AG09319 (cell line): ENCODE results near the gene DNAH3.

ENCODE experiments used
- DNase-seq: peaks from one replicate; pipeline ENCODE4 v3.0.0-alpha.2; 2010; ENCODE audit warnings: low read depth; ENCODE audit errors: extremely low read depth
- TF ChIP-seq, protein P1 (sequence below): IDR thresholded peaks from 2 replicates; pipeline ENCODE4 v1.5.1; 2011; ENCODE audit warnings: low read depth, mild to moderate bottlenecking, inconsistent platforms, low read length, moderate library complexity

The DNAH3 gene

DNA sequence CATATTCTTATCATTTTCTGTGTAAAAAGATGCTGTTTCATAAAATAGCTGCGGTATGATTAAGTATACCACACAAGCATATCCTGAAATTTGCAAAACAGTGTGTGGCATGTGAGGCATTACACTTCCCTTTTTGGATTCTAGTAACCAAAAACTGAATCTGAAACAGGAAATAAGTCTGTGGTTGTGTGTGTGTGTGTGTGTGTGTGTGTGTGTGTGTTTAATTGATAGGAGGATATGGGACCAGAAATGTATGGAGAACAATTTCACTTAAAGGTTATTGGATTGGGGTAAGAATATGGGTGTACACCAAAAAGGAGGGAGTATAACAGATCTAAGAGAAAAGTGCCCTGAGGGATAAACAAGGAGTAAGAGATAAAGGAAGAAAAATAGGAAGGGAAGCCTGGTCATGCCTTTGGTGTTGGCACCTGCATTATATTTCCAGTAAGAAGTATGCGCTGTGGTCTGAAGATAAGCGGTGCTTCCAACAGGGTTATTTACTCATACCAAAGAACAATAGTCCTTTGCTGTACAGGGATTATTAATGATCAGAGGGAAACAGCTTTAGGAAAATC lies 246.1 kb downstream of the DNAH3 start:
- TF ChIP-seq, protein P1, sequence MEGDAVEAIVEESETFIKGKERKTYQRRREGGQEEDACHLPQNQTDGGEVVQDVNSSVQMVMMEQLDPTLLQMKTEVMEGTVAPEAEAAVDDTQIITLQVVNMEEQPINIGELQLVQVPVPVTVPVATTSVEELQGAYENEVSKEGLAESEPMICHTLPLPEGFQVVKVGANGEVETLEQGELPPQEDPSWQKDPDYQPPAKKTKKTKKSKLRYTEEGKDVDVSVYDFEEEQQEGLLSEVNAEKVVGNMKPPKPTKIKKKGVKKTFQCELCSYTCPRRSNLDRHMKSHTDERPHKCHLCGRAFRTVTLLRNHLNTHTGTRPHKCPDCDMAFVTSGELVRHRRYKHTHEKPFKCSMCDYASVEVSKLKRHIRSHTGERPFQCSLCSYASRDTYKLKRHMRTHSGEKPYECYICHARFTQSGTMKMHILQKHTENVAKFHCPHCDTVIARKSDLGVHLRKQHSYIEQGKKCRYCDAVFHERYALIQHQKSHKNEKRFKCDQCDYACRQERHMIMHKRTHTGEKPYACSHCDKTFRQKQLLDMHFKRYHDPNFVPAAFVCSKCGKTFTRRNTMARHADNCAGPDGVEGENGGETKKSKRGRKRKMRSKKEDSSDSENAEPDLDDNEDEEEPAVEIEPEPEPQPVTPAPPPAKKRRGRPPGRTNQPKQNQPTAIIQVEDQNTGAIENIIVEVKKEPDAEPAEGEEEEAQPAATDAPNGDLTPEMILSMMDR, result no peak
- no peak for DNase-seq

DNA sequence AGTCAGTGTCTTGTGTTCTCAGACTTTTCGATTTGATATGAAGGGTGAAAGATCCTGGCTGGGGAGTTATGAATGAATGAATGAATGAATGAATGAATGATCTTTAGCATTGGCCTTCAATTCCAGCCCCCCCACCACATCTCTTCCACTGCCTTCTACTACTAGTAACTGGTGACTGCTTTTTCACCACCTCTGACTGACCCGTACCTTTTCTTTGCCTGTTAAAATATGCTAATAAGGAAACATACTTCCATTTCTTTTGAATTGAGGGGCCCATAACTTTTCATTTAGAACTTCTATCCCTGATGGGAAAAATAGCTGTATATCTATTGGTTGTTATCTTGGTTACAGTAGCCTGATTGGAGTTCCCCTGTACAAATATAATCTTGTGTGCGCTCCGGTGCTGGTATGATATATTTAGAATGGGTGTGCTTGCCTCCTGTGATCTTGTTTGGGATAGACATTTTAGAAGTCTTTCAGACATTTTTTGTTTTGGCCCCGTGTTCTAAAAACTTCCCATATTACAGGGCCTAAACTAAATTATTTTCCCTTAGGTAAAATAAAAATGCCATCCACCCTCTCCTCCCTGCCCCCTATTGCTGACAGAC lies 246.6 kb downstream of the DNAH3 start:
- no peak for DNase-seq
- TF ChIP-seq, protein P1, result no peak

DNA sequence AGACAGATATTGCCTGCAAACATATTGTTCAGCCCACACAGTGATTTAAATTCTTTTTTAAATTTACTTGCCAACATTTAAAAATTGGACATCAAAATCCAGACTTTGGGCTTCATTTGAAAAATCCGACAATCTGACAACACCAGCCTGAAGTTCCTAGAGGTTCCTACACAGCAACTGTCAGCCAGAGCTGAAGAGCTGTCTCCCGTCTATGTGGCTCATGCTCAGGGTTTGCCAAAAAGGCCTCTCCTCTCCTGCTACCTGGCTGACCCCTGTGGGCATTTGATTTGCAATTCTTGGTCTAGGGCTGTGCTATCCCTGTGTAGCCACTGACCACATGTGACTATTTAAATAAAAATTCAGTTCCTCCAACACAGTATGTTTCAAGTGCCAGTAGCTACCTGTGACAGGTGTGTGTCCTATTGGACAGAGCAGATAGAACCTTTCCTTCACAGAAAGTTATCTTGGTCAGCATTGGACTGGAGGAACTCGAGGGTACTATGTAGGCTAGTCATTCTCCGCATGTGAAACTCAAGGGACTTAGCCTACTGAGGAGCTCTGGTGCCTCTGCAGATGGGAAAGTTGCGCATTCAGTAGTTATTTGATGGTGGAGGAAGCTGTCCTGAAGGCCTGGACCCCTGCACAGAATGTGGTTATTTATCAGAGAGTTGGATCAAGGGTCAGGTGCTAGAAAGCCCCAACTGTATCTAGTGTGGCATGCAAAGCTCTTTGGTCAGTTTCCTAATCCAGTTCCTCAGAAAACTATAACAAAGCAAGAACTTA lies 247.3 kb downstream of the DNAH3 start:
- no peak for DNase-seq
- TF ChIP-seq, protein P1, result no peak

DNA sequence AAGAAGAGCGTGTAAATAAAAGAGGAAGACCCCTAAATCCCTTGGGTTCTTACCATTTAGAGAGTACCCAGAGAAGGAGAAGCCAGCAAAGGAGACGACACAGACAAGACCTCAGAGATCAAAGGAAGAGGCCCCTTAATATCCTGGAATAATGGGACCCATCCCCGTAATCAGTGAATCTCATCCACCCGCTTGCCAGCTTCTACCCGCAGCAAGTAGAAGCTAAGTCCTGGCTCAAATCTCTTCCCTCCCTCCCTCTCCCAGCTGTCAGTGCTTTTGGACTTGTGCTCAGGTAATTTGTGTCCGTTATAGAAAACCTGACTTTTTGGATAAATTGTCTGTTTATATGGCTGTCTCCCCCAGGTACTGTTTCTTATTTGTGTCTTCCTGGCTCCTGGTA lies 248.2 kb downstream of the DNAH3 start:
- no peak for DNase-seq
- TF ChIP-seq, protein P1, result no peak

DNA sequence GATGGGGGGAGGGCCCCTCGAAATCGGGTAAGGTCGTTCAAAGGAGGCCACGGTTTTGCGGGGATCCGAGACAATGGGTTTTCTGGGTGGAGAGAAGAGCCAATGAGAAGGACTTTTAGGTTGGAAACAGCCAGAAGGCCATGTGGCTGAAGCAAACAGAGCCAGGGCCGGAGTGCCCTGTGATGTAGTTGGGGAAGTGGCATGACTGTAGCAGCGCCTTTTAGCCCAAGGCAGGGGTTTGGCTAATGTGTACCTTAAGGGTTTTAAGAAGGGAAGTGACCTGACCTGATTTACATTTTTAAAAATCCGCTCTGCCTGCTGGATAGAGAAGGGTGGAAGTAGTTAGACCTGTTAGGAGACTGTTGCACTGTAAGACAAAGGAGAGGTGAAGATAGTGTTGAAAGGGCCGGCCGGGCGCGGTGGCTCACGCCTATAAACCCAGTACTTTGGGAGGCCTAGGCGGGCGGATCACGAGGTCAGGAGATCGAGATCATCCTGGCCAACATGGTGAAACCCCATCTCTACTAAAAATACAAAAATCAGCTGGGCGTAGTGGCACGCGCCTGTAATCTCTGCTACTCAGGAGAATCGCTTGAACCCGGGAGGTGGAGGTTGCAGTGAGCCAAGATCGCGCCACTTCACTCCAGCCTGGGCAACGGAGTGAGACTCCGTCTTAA lies 249.1 kb downstream of the DNAH3 start:
- TF ChIP-seq, protein P1, result no peak
- DNase-seq, result no peak

DNA sequence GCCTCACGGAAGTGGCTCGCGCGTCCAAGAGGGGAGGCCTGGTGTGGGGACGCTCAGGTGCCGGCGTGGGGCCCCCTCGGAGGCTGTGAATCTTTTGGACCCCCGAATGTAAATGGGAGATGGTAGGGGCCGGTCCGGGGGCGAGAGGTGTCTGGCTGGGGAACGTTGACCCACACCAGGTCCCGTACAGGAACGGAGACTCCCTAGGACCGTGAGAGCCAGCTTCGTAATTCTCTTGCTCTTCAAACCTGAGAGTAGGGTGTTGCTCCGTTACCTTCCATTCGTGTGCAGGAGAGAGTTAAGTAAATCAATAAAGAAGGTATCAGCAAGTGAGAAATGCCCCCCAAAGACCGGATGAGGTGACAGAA lies 249.6 kb downstream of the DNAH3 start:
- DNase-seq, result no peak
- TF ChIP-seq, protein P1, result no peak
